ENCODE results near the gene ATG16L1. TPM values are rescaled to one million over a fixed set of nuclear protein-coding genes. Genes with fewer than 3 reads are reported as not detected.

The ATG16L1 gene
- total RNA-seq, 1 experiment from 2014 or later, result 20.2 TPM

DNA sequence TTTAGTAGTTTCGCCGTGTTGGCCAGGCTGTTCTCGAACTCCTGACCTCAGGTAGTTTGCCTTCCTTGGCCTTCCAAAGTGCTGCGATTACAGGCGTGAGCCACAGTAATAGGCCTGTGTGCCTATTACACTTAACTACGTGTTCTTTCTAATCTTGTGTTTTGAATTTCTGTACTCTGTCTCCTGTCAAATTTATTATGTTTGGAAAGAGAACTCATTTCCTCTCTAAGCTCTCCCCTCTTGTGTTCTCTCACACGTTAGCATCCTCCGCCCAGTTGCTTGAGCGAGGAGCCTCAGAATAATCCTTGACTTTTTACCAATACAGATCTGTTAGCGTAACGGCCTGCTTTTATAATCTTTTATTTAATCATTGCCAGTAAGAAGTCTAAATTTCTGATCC is 3.7 kb downstream of the ATG16L1 start:
- Histone ChIP-seq H3K9ac (ENCODE audit: low read length) (no peak overlapping the region), H3K4me2 (ENCODE audit: low read depth, low read length, poor library complexity, severe bottlenecking) (no peak overlapping the region), H4K20me1 (ENCODE audit: insufficient read depth, low read depth, low read length) (peaks cover 31% of the 10 kb centered on the region), H3K27me3 (ENCODE audit: low read length) (no peaks in the 10 kb centered on the region), H3K4me3 (ENCODE audit: low read length) (no peak overlapping the region), H3K27ac (ENCODE audit: low read length) (no peak overlapping the region), H3K4me1 (ENCODE audit: low read length) (peaks cover 38% of the 10 kb centered on the region), H3K9me3 (ENCODE audit: low read length) (no peaks in the 10 kb centered on the region), H3K36me3 (ENCODE audit: insufficient read depth, low read length) (peaks cover 28% of the 10 kb centered on the region; the same call in 1 of the 2 replicates), H2AFZ (ENCODE audit: low read length) (no peak overlapping the region), H3K79me2 (ENCODE audit: low read length) (peaks cover 77% of the 10 kb centered on the region), H3K9me2 (replicated peaks; ENCODE audit: insufficient read depth, low read length) (no peaks in the 10 kb centered on the region)
- no peak for DNase-seq

DNA sequence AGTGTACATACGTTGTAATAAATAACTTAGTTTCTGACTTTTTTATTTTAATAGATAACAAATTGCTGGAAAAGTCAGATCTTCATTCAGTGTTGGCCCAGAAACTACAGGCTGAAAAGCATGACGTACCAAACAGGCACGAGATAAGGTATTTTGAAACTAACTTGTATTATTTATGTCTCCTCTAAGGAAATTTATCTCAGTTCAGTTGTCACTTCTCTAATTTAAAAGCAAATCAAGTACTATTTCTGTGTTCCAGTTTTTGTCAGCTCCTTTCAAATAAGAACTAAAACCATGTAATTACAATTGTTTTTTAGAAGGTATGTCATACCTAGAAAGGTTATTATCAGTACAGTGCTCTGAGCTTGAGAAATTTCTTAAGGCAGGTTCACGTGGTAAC is 4.6 kb downstream of the ATG16L1 start:
- H3K4me2 ChIP-seq (ENCODE audit: low read depth, low read length, poor library complexity, severe bottlenecking), result no peak overlapping the region
- peaks cover 83% of the 10 kb centered on the region for H3K79me2 ChIP-seq (ENCODE audit: low read length)
- DNase-seq, result peak; percentile 48
- H3K9me2 ChIP-seq (replicated peaks; ENCODE audit: insufficient read depth, low read length), result no peaks in the 10 kb centered on the region
- no peaks in the 10 kb centered on the region for H3K9me3 ChIP-seq (ENCODE audit: low read length)
- H3K9ac ChIP-seq (ENCODE audit: low read length), result no peak overlapping the region
- H4K20me1 ChIP-seq (ENCODE audit: insufficient read depth, low read depth, low read length), result peaks cover 36% of the 10 kb centered on the region
- no peaks in the 10 kb centered on the region for H3K27me3 ChIP-seq (ENCODE audit: low read length)
- H2AFZ ChIP-seq (ENCODE audit: low read length), result no peak overlapping the region
- H3K27ac ChIP-seq (ENCODE audit: low read length), result no peak overlapping the region
- peaks cover 37% of the 10 kb centered on the region for H3K4me1 ChIP-seq (ENCODE audit: low read length)
- peaks cover 34% of the 10 kb centered on the region; the same call in 1 of the 2 replicates for H3K36me3 ChIP-seq (ENCODE audit: insufficient read depth, low read length)
- no peak overlapping the region for H3K4me3 ChIP-seq (ENCODE audit: low read length)

DNA sequence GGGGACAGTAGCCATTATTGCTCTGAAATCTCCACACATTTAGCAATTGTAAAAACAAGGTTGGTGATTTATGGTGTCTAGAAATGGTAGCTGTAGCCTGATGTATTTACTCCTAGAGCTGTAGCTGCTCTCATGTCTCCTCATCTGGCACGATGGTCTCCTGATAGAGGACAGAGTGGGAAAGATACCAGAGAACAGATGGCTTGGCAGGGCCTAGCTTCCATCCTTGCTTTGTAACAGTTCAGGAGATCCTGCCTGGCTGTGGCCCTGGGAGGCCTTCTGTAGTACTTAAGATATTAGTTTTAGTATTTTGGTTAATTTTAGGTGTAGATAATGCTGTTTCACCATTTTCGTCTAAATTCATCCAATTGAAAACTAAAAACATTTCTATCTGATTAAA is 6.7 kb downstream of the ATG16L1 start:
- no peak overlapping the region for H3K9ac ChIP-seq (ENCODE audit: low read length)
- no peak overlapping the region for H3K4me2 ChIP-seq (ENCODE audit: low read depth, low read length, poor library complexity, severe bottlenecking)
- no peaks in the 10 kb centered on the region for H3K27me3 ChIP-seq (ENCODE audit: low read length)
- H3K9me3 ChIP-seq (ENCODE audit: low read length), result no peaks in the 10 kb centered on the region
- no peak for DNase-seq
- H3K36me3 ChIP-seq (ENCODE audit: insufficient read depth, low read length), result peaks cover 51% of the 10 kb centered on the region
- H2AFZ ChIP-seq (ENCODE audit: low read length), result no peak overlapping the region
- peaks cover 82% of the 10 kb centered on the region for H3K79me2 ChIP-seq (ENCODE audit: low read length)
- H3K4me1 ChIP-seq (ENCODE audit: low read length), result peaks cover 27% of the 10 kb centered on the region
- no peak overlapping the region for H3K4me3 ChIP-seq (ENCODE audit: low read length)
- H3K9me2 ChIP-seq (replicated peaks; ENCODE audit: insufficient read depth, low read length), result no peaks in the 10 kb centered on the region
- H3K27ac ChIP-seq (ENCODE audit: low read length), result no peak overlapping the region
- peaks cover 32% of the 10 kb centered on the region for H4K20me1 ChIP-seq (ENCODE audit: insufficient read depth, low read depth, low read length)

DNA sequence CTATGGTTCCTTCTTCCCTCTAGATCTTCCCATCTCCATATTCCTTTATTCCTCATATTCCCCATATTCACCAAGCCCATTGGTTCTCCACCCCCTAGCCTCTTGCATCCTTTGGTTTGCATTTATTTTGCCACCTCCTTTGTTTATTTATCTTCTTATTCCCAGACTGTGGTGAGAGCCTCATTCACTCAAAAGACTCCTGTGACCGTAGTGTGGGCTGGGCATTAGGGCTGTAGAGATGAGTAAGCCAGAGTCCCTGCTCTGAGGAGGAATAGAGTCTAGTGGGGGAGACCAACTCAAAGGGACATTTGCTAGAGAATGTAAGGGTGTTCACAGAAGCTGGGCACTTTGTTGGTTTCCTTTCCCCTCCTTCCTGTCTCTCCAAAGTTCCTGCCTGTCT is 8.3 kb downstream of the ATG16L1 start:
- Histone ChIP-seq H3K9me3 (ENCODE audit: low read length) (no peaks in the 10 kb centered on the region), H3K4me3 (ENCODE audit: low read length) (no peak overlapping the region), H3K36me3 (ENCODE audit: insufficient read depth, low read length) (peaks cover 54% of the 10 kb centered on the region), H3K27me3 (ENCODE audit: low read length) (no peaks in the 10 kb centered on the region), H3K9ac (ENCODE audit: low read length) (no peak overlapping the region), H3K79me2 (ENCODE audit: low read length) (peaks cover 70% of the 10 kb centered on the region), H2AFZ (ENCODE audit: low read length) (no peak overlapping the region), H3K9me2 (replicated peaks; ENCODE audit: insufficient read depth, low read length) (no peaks in the 10 kb centered on the region), H4K20me1 (ENCODE audit: insufficient read depth, low read depth, low read length) (peaks cover 19% of the 10 kb centered on the region), H3K4me1 (ENCODE audit: low read length) (peaks cover 13% of the 10 kb centered on the region), H3K27ac (ENCODE audit: low read length) (no peak overlapping the region), H3K4me2 (ENCODE audit: low read depth, low read length, poor library complexity, severe bottlenecking) (no peak overlapping the region)
- no peak for DNase-seq

DNA sequence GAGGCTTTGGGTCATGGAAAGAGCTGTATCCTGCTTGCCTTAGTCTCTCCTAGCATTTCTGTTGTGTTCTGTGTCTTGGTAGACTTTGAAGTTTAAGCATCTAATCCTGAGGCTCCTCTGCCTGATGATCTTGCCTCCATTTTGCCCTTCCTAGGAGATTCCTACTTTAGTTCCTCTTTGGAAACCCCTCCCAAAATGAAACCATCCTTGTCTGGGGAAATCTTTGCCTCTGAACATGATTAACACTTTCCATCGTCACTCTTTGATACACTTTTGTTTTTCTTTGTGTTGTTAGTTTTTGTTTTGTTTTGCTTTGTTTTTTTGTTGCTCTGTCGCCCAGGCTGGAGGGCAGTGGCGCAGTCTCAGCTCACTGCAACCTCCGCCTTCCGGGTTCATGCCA is 9.2 kb downstream of the ATG16L1 start:
- Histone ChIP-seq H3K27ac (ENCODE audit: low read length) (no peak overlapping the region), H2AFZ (ENCODE audit: low read length) (no peak overlapping the region), H3K9me3 (ENCODE audit: low read length) (no peaks in the 10 kb centered on the region), H3K36me3 (ENCODE audit: insufficient read depth, low read length) (peaks cover 57% of the 10 kb centered on the region), H3K4me1 (ENCODE audit: low read length) (peaks cover 6% of the 10 kb centered on the region), H3K27me3 (ENCODE audit: low read length) (no peaks in the 10 kb centered on the region), H3K9me2 (replicated peaks; ENCODE audit: insufficient read depth, low read length) (no peaks in the 10 kb centered on the region), H3K9ac (ENCODE audit: low read length) (no peak overlapping the region), H3K4me2 (ENCODE audit: low read depth, low read length, poor library complexity, severe bottlenecking) (no peak overlapping the region), H4K20me1 (ENCODE audit: insufficient read depth, low read depth, low read length) (peaks cover 12% of the 10 kb centered on the region), H3K4me3 (ENCODE audit: low read length) (no peak overlapping the region), H3K79me2 (ENCODE audit: low read length) (peaks cover 64% of the 10 kb centered on the region)
- no peak for DNase-seq

DNA sequence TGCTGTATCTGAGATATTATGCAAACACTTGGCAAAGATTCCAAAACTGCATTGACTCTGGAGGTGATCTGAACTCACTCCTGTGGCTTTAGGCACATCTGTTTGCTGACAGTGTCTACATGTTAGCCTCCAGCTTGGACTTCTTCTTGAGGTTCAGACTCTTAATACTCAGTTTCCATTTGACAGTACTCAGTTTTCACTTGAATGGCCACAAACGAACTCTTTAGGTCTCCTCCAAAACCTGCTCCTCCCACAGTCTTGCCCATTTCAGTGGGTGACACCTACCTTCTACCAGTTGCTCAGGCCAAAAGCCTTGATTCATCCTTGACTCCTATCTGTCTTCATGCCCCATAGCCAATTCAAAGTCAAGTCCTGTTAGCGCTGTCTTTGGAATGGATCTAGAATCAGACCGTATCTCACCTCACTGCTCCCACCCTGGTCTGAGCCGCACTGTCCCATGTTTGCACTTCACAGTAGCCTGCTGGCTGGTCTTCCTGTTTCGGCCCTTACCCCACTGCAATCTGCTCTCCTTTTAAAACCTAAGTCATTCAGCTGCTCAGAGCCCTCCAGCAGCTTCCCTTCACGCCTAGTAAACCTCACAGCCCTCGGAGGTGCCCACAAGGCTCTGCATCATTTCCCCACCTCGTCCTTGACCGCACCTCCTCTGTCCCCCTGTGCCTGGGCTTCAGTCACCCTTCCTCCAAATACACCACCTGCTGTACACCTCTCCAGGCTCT is 10.5 kb downstream of the ATG16L1 start:
- no peak for DNase-seq
- H4K20me1 ChIP-seq (ENCODE audit: insufficient read depth, low read depth, low read length), result peaks cover 7% of the 10 kb centered on the region
- H3K4me1 ChIP-seq (ENCODE audit: low read length), result no peaks in the 10 kb centered on the region
- peaks cover 63% of the 10 kb centered on the region for H3K36me3 ChIP-seq (ENCODE audit: insufficient read depth, low read length)
- no peak overlapping the region for H2AFZ ChIP-seq (ENCODE audit: low read length)
- H3K4me3 ChIP-seq (ENCODE audit: low read length), result no peak overlapping the region
- no peak overlapping the region for H3K4me2 ChIP-seq (ENCODE audit: low read depth, low read length, poor library complexity, severe bottlenecking)
- no peak overlapping the region for H3K9ac ChIP-seq (ENCODE audit: low read length)
- H3K9me3 ChIP-seq (ENCODE audit: low read length), result no peaks in the 10 kb centered on the region
- no peaks in the 10 kb centered on the region for H3K27me3 ChIP-seq (ENCODE audit: low read length)
- H3K79me2 ChIP-seq (ENCODE audit: low read length), result peaks cover 53% of the 10 kb centered on the region
- no peaks in the 10 kb centered on the region for H3K9me2 ChIP-seq (replicated peaks; ENCODE audit: insufficient read depth, low read length)
- H3K27ac ChIP-seq (ENCODE audit: low read length), result no peak overlapping the region

DNA sequence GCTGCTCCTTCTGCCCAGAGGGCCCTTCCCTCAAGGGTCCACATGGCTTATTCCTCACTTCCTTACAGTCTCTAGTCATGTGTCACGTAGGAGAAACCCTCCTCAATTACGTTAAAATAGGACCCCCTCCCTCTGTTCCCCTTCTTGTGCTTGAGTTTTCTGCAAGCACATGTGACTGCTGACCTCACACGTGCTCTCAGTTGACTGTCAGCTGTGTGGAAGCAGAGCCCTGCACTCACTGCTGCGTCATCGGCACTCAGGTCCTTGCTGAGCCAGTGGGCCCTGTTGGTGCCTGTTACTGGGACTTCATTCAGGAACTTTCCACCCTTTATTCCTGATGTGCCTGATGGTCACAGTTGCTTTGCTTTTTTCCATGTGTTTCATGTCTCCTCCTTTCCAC is 11.1 kb downstream of the ATG16L1 start:
- no peak overlapping the region for H2AFZ ChIP-seq (ENCODE audit: low read length)
- no peak overlapping the region for H3K27ac ChIP-seq (ENCODE audit: low read length)
- H3K9me2 ChIP-seq (replicated peaks; ENCODE audit: insufficient read depth, low read length), result no peaks in the 10 kb centered on the region
- H3K4me1 ChIP-seq (ENCODE audit: low read length), result no peaks in the 10 kb centered on the region
- H3K27me3 ChIP-seq (ENCODE audit: low read length), result no peaks in the 10 kb centered on the region
- no peak overlapping the region for H3K4me3 ChIP-seq (ENCODE audit: low read length)
- H3K4me2 ChIP-seq (ENCODE audit: low read depth, low read length, poor library complexity, severe bottlenecking), result no peak overlapping the region
- no peak overlapping the region for H3K9ac ChIP-seq (ENCODE audit: low read length)
- H3K79me2 ChIP-seq (ENCODE audit: low read length), result peaks cover 49% of the 10 kb centered on the region
- no peak for DNase-seq
- H3K9me3 ChIP-seq (ENCODE audit: low read length), result no peaks in the 10 kb centered on the region
- H3K36me3 ChIP-seq (ENCODE audit: insufficient read depth, low read length), result peaks cover 65% of the 10 kb centered on the region
- peaks cover 7% of the 10 kb centered on the region for H4K20me1 ChIP-seq (ENCODE audit: insufficient read depth, low read depth, low read length)

DNA sequence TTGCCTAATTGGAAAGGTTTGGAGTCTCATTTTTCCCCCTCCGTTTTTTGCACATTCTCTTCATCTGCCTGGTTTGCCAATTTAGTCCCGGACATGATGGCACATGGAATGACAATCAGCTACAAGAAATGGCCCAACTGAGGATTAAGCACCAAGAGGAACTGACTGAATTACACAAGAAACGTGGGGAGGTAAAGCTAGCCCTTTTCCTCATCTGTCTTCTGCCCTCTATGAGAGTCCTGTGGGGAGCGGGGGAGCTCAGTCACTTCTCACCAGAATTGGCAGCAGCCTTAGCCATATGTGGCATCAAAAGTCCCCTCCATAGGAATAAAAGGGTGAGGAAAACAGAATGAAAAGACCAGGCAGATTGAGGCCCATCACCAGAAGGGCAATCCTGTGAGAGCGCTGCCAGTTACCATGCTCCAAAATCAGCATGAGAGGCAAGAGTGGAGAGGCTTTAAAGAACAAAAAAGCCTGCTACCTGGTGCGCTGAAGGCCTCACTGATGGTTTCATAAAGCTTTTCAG is 11.6 kb downstream of the ATG16L1 start:
- Histone ChIP-seq H2AFZ (ENCODE audit: low read length) (no peak overlapping the region), H3K27ac (ENCODE audit: low read length) (no peak overlapping the region)

More for the DNA sequence above, 11.6 kb downstream of the ATG16L1 start:
- no peak for DNase-seq
- H3K4me3 ChIP-seq (ENCODE audit: low read length), result no peak overlapping the region
- no peak overlapping the region for H3K4me2 ChIP-seq (ENCODE audit: low read depth, low read length, poor library complexity, severe bottlenecking)
- peaks cover 68% of the 10 kb centered on the region for H3K36me3 ChIP-seq (ENCODE audit: insufficient read depth, low read length)
- H3K9me3 ChIP-seq (ENCODE audit: low read length), result no peaks in the 10 kb centered on the region
- peaks cover 7% of the 10 kb centered on the region for H4K20me1 ChIP-seq (ENCODE audit: insufficient read depth, low read depth, low read length)
- H3K9me2 ChIP-seq (replicated peaks; ENCODE audit: insufficient read depth, low read length), result no peaks in the 10 kb centered on the region
- H3K79me2 ChIP-seq (ENCODE audit: low read length), result peaks cover 51% of the 10 kb centered on the region
- H3K9ac ChIP-seq (ENCODE audit: low read length), result no peak overlapping the region
- H3K27me3 ChIP-seq (ENCODE audit: low read length), result no peaks in the 10 kb centered on the region
- no peaks in the 10 kb centered on the region for H3K4me1 ChIP-seq (ENCODE audit: low read length)
